Stimulated activated CD4-positive, alpha-beta T cell treated with anti-CD3 and anti-CD28 coated beads, Interleukin-4, amount 100 ng/mL, for 1 hour (primary cell): Measurements from ENCODE around the gene CCDC127.

Source experiments
- DNase-seq: peaks from one replicate; pipeline ENCODE4 v3.0.0-alpha.2; 2020

CCDC127 gene

GRCh38 chr5:154826-155225 lies 63.1 kb downstream of the CCDC127 start:
- no peak for DNase-seq

- no peak for DNase-seq
Measured at GRCh38 chr5:154236-154635, 63.7 kb downstream of the CCDC127 start.

GRCh38 chr5:153256-153655 lies 64.7 kb downstream of the CCDC127 start:
- no peak for DNase-seq

GRCh38 chr5:152077-152476 lies 65.9 kb downstream of the CCDC127 start:
- no peak for DNase-seq

GRCh38 chr5:150746-151145 lies 67.2 kb downstream of the CCDC127 start:
- no peak for DNase-seq

- DNase-seq, result no peak
Measured at GRCh38 chr5:149745-150485, 68.0 kb downstream of the CCDC127 start.

GRCh38 chr5:147751-148150 lies 70.2 kb downstream of the CCDC127 start:
- DNase-seq, result no peak
